Lower leg skin (tissue), 3 donors: ENCODE measurements around the gene DIAPH1.

ENCODE experiments used
- CTCF ChIP-seq, 3 donors: fragments of 450-650 bp; IDR thresholded peaks; one replicate each; pipeline ENCODE4 v1.5.1; 2016; ENCODE audit warnings: antibody characterized with exemption in 3 of 3, mild to moderate bottlenecking in 3 of 3, moderate library complexity in 2 of 3
- POLR2A ChIP-seq, 2 donors: fragments of 450-650 bp; IDR thresholded peaks; one replicate each; pipeline ENCODE4 v1.6.1; 2016 to 2017; ENCODE audit warnings: antibody characterized with exemption in 2 of 2, mild to moderate bottlenecking in 1 of 2, moderate library complexity in 1 of 2

- no peak for TF ChIP-seq CTCF (IDR thresholded peaks at IDR 0.05)
- no peak for TF ChIP-seq POLR2A (IDR thresholded peaks at IDR 0.05)
These were observed 59.3 kb downstream of the DIAPH1 start for GRCh38 chr5:141559461-141559860.
